NCI-H187 (cell line): Measurements from ENCODE around the gene OR10J1.
"Not testable (repeated sequence)": the region's sequence is repeated elsewhere in the genome, so short reads cannot be mapped to it uniquely, and the experiment has no call there.

Experiments used
- DNase-seq, 2 experiments: peaks; one replicate each; lab custom pipeline; 2025; lab: John Stamatoyannopoulos, UW

OR10J1 gene, protein sequence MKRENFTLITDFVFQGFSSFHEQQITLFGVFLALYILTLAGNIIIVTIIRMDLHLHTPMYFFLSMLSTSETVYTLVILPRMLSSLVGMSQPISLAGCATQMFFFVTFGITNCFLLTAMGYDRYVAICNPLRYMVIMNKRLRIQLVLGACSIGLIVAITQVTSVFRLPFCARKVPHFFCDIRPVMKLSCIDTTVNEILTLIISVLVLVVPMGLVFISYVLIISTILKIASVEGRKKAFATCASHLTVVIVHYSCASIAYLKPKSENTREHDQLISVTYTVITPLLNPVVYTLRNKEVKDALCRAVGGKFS

DNA sequence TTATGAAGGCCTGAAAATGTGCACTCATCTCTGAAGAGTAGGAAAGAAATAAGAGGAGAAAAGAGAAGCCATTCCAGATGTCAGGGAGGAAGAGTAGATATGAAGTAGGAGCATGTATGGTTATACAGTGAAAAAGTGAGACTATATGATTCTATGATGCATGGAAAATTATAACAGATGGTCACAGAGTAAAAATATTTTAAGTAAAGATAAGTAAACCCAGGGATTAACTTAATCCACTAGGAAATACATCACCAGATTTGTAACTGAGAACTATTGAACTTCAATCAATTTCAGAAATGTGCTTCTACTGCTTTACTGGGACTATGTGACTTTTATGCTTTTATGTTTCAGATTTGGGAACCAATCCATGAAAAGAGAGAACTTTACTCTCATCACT, at the start of gene OR10J1:
Gene OR10J1 (plus strand): TSS at position 301 of the 400 bp plus-strand sequence. CDS start 70 bp downstream, at position 371.
- no peak for DNase-seq

GRCh38 chr1:159406821-159407220, 32.7 kb upstream of the OR10J1 start:
- no peak for DNase-seq

- no peak for DNase-seq
Observed at GRCh38 chr1:159408862-159409400, 30.6 kb upstream of the OR10J1 start.

DNA sequence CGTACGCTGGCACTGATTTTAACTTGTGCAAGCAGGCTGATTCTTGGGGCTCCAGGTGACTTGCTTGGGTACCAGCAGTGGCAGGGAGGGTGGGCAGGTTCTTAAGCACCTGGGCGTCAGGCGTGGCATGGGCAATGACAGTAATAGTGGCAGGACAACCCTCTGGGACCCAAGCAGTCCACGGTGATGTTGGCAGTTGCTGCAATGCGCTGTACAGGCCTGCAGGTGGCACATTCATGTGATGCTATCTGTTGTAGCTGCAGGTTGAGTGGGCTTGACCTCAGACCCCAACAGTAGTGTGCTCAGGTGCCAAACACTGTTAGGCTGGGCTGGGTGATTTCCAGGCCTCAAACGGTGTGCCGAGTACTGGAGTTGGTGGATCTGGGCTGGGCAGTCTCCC, 17.7 kb upstream of the OR10J1 start:
- DNase-seq = no peak

- no peak for DNase-seq
Observed at GRCh38 chr1:159428536-159428935, 11.0 kb upstream of the OR10J1 start.

GRCh38 chr1:159429074-159429861, 10.3 kb upstream of the OR10J1 start:
- no peak for DNase-seq

DNA sequence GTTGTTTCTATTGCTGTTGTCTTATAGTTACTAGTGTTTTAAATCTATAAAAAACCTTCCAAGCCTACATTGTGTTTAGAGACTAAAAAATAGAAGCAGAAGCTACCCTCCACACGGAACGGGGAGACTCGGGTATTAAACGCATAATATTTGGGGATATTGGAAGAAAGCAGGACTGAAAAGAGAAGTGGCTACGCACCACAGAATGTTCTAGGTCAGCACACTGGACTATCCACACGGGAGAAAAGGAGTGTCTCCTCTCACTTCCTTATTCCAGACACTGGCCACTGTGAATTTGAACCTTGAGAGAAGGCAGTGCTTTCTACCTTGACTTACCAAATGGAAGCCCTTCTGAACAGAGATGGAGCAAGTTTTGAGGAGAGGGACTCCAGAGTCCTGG, 8.5 kb upstream of the OR10J1 start:
- DNase-seq = no peak

- DNase-seq = no peak
Observed at GRCh38 chr1:159431904-159432303, 7.6 kb upstream of the OR10J1 start, which contains the start of gene OR10J4. Gene OR10J4, plus strand, starts transcription at chr1:159432204.

DNA sequence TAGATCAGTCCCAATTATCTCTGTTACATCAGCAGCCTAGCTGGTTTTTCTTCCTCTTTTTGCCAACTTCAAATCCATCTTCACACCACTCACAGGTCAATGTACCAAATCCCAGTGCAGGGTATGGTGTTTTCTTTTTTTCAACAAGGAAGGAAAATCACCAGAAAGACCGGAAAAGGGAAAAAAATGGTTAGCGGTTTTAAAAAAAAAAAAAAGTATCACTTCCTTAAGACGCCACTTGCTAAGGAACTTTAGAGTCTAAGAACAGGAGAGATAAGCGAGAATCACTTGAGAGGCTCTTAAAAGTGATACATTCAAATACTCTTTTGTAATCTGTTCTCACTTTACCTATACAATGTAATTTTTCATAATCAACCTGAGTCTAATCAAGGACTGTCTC, 3.1 kb upstream of the OR10J1 start:
- DNase-seq = no peak

- no peak for DNase-seq
Observed at GRCh38 chr1:159441360-159441759, 1.8 kb downstream of the OR10J1 start.

DNA sequence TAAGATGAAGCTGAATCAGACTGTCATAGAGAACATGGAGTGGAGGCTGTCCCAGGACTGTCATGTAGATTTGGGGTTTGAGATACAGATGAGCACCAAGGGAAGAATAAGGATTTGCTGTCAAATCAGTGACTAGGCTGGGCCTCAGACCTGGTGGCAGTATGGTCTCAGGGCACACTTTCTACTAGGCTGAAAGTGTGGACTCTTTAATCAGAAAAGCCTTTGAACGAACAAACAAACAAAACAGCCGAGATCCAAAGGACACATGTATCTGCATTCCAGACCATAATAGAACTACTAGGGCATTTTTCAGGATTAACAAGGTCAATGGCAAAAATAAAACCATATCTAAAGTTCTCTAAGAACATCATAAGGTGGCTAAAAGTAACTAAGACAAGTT, 2.9 kb downstream of the OR10J1 start:
- DNase-seq = no peak

DNA sequence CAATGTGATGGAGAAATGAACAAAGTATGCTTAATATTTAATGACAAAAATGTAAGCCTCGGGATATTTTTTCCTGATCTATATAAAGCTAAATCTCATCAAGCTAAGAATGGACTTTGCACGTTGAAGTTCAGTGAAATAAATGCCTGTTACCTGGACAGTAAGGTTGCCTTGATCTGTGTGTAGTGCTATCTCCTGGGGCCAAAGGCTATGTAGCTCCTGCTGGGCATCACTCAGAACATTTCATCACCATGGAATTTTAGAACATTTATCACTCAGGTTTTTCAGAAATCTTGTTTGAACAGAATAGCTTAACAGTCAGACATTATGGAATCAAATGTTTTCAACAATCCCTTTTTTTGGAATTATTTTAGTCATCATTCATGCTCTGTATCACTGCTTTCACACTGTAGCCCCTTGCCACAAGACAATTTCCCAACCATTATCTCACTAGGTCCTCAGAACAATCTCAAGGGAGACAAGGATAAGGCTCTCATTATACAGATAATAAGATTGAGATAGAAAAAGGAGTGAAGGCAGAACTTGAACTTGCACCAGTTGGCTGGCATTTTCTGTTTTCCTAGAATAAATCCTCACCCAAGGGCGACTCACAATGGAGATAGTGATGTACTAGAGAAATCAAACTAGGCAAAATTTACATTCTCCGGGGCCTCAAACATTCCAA, 3.7 kb downstream of the OR10J1 start:
- DNase-seq = no peak

DNA sequence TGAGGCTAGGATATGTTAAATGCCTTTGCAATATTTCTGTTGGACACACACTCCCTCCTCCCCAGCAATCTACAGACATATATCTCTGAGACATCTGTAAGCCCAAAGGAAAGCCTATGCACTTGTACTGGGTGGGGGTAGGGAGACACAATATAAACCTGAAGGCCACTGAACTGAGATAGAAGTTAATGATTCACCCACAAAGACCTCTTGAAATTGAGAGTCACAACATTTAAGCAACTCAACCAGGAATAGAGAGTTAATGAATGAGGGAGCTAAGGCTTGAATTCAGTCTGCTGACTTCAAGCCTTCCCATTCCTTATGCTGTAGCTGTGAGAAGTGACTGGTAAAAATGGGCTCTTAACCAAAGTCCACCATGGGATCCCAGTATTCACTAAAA, 5.0 kb downstream of the OR10J1 start:
- no peak for DNase-seq

GRCh38 chr1:159448181-159448580, 8.7 kb downstream of the OR10J1 start:
- DNase-seq = no peak

GRCh38 chr1:159449605-159450004, 10.1 kb downstream of the OR10J1 start:
- not testable (repeated sequence) for DNase-seq

GRCh38 chr1:159459551-159459950, 20.0 kb downstream of the OR10J1 start:
- DNase-seq = no peak

DNA sequence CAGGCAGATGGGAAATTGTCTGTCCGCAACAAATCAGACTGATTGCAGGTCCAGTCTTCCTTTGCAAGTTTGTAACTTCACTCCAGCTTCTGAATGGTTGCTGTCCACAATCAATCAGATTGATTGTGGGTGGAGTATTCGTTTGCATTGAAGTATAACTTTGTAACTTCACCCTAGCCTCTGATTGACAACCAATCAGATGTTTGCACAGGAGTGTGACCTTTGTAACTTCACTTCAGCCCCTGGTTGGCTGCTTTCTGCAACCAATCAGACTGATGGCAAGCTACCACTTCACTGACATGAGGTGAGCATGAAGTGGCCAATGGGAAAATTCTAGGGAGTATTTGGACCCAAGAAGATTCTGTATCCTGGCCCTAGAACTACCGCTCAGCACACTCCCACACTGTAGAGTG, 25.7 kb downstream of the OR10J1 start:
- DNase-seq = no peak

DNA sequence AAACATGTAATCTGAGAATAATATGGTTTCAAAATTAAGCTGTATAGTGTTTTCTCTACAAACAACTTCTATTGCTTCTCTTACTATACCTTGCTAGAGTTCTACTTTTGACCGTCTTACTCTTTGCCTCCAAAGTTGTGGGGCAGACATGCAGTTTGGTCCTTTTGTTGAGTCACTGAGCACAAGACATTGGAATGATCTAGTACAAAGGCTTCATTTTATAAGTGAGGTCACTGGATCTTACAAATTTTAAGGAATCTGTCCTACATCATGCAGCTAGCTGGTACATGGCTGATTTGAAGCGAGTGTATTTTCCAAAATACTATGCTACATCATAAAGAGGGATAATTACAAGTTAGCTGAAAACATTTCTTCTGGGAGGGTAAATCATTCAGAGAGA, 28.8 kb downstream of the OR10J1 start:
- DNase-seq = no peak

- DNase-seq = no peak
Observed at GRCh38 chr1:159469921-159470533, 30.5 kb downstream of the OR10J1 start.

GRCh38 chr1:159473335-159473734, 33.8 kb downstream of the OR10J1 start:
- DNase-seq = no peak

DNA sequence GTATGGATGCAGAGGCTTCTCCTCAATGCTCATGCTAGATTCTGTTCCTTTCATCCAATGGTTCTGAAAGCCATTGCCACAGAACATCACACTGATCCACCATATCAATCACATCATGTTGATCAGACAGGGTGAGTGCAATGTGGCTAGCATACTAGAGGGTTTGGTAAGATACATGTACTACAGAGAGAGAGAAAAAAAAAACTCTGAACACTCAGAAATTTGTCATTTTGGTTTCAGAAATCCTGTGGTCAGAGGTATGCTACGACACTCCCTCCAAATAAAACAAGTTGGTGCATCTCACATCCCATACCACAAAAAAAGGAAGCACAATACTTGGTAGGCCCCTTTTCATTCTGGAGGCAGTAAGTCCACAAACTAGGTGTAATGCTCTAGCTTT, 35.4 kb downstream of the OR10J1 start:
- DNase-seq = no peak

DNA sequence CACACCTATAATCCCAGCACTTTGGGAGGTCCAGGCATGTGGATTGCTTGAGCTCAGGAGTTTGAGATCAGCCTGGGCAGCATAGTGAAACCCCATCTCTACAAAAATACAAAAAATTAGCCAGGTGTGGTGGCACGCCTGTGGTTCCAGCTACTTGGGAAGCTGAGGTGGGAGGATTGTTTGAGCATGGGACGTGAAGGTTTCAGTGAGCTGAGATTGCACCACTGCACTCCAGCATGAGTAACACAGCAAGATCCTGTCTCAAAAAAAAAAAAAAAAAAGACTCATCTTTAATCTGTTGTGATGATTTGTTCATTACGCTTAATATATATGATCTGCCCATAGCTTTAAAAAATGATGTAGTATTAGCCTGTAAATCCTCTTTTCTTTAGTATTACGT, 44.0 kb downstream of the OR10J1 start:
- no peak for DNase-seq
